Measurements from ENCODE around the gene TNIK. TPM values are rescaled to one million over a fixed set of nuclear protein-coding genes. Genes with fewer than 3 reads are reported as not detected.
"Not testable (repeated sequence)": the region's sequence is repeated elsewhere in the genome, so short reads cannot be mapped to it uniquely, and the experiment has no call there.

The TNIK gene
- polyA plus RNA-seq, 1 donor from 2014 or later = 19.3 TPM

DNA sequence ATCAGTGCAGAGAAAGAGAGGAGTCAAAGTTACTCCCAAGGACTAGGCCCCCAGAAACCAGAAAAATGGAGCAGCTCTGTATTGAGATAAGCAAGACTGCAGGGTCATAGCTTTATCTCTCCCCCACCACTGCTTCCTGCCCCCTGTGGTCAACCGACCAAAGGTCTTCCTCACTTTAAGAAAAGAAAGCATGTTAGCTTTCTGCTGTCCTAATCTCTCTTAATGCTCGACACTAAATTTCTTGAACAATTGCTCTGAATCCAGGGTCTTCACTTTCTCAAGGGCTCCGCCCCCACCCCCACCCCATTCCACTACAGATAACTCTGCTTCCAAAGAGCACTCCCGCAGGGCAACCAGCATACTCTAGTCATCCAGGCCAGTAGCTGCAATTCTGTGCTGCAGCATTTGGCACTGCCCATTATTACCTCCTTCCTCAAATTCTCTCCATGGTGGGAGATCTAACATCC lies 31.9 kb downstream of the TNIK start:
- H3K79me2 ChIP-seq (replicated peaks; ENCODE audit: insufficient read depth, low read length) = no peaks in the 10 kb centered on the region
- no peaks in the 10 kb centered on the region for H3K9me2 ChIP-seq (ENCODE audit: insufficient read depth, low read length)
- H2AFZ ChIP-seq (ENCODE audit: low read depth, low read length) = no peak overlapping the region
- H3F3A ChIP-seq (ENCODE audit: insufficient read depth, low read length, poor library complexity, severe bottlenecking) = no peaks in the 10 kb centered on the region
- TF ChIP-seq SMC3 (conservative IDR thresholded peaks at IDR 0.05; ENCODE audit: poor library complexity) = no peak
- no peak overlapping the region for H3K4me2 ChIP-seq (ENCODE audit: low read length)
- H3K4me3 ChIP-seq (ENCODE audit: low read length) = no peak overlapping the region
- H3K9ac ChIP-seq (ENCODE audit: low read length) = no peak overlapping the region
- H3K36me3 ChIP-seq (ENCODE audit: insufficient read depth, low read length) = no peaks in the 10 kb centered on the region
- H3K9me3 ChIP-seq (ENCODE audit: low read length) = no peaks in the 10 kb centered on the region
- H3K27ac ChIP-seq (ENCODE audit: low read length) = no peak overlapping the region
- no peaks in the 10 kb centered on the region for H4K20me1 ChIP-seq (ENCODE audit: insufficient read depth)
- H3K27me3 ChIP-seq (ENCODE audit: insufficient read depth, low read depth, low read length) = no peaks in the 10 kb centered on the region

GRCh38 chr3:171427771-171428320 lies 32.4 kb downstream of the TNIK start:
- H4K20me1 ChIP-seq (ENCODE audit: insufficient read depth) = no peaks in the 10 kb centered on the region
- no peaks in the 10 kb centered on the region for H3K27me3 ChIP-seq (ENCODE audit: insufficient read depth, low read depth, low read length)
- no peak overlapping the region for H3K4me2 ChIP-seq (ENCODE audit: low read length)
- H3K9me3 ChIP-seq (ENCODE audit: low read length) = no peaks in the 10 kb centered on the region
- H3K4me3 ChIP-seq (ENCODE audit: low read length) = no peak overlapping the region
- H3K27ac ChIP-seq (ENCODE audit: low read length) = no peak overlapping the region
- TF ChIP-seq POLR2AphosphoS5 (IDR thresholded peaks at IDR 0.05) (no peak), EP300 (conservative IDR thresholded peaks at IDR 0.05; ENCODE audit: poor library complexity, severe bottlenecking) (no peak), RAD21 (conservative IDR thresholded peaks at IDR 0.05) (no peak), TAF1 (IDR thresholded peaks at IDR 0.05; ENCODE audit: low read depth) (no peak), EZH2 (IDR thresholded peaks at IDR 0.05; ENCODE audit: borderline replicate concordance, insufficient read depth, low read length, poor library complexity, severe bottlenecking) (no peak)
- TF ChIP-seq, protein P1, sequence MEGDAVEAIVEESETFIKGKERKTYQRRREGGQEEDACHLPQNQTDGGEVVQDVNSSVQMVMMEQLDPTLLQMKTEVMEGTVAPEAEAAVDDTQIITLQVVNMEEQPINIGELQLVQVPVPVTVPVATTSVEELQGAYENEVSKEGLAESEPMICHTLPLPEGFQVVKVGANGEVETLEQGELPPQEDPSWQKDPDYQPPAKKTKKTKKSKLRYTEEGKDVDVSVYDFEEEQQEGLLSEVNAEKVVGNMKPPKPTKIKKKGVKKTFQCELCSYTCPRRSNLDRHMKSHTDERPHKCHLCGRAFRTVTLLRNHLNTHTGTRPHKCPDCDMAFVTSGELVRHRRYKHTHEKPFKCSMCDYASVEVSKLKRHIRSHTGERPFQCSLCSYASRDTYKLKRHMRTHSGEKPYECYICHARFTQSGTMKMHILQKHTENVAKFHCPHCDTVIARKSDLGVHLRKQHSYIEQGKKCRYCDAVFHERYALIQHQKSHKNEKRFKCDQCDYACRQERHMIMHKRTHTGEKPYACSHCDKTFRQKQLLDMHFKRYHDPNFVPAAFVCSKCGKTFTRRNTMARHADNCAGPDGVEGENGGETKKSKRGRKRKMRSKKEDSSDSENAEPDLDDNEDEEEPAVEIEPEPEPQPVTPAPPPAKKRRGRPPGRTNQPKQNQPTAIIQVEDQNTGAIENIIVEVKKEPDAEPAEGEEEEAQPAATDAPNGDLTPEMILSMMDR (IDR thresholded peaks at IDR 0.05; ENCODE audit: poor library complexity, severe bottlenecking) = no peak
- H3K79me2 ChIP-seq (replicated peaks; ENCODE audit: insufficient read depth, low read length) = no peaks in the 10 kb centered on the region
- no peak overlapping the region for H2AFZ ChIP-seq (ENCODE audit: low read depth, low read length)
- H3K36me3 ChIP-seq (ENCODE audit: insufficient read depth, low read length) = no peaks in the 10 kb centered on the region
- no peaks in the 10 kb centered on the region for H3F3A ChIP-seq (ENCODE audit: insufficient read depth, low read length, poor library complexity, severe bottlenecking)
- H3K9ac ChIP-seq (ENCODE audit: low read length) = no peak overlapping the region
- no peaks in the 10 kb centered on the region for H3K9me2 ChIP-seq (ENCODE audit: insufficient read depth, low read length)

DNA sequence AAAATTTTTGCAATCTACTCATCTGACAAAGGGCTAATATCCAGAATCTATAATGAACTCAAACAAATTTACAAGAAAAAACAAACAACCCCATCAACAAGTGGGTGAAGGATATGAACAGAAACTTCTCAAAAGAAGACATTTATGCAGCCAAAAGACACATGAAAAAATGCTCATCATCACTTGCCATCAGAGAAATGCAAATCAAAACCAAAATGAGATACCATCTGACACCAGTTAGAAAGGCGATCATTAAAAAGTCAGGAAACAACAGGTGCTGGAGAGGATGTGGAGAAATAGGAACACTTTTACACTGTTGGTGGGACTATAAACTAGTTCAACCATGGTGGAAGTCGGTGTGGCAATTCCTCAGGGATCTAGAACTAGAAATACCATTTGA lies 36.1 kb downstream of the TNIK start:
- not testable (repeated sequence) for H2AFZ ChIP-seq (ENCODE audit: low read depth, low read length); H4K20me1 ChIP-seq (ENCODE audit: insufficient read depth); H3F3A ChIP-seq (ENCODE audit: insufficient read depth, low read length, poor library complexity, severe bottlenecking); H3K9me2 ChIP-seq (ENCODE audit: insufficient read depth, low read length); H3K4me2 ChIP-seq (ENCODE audit: low read length); H3K79me2 ChIP-seq (replicated peaks; ENCODE audit: insufficient read depth, low read length); H3K36me3 ChIP-seq (ENCODE audit: insufficient read depth, low read length); H3K4me3 ChIP-seq (ENCODE audit: low read length); H3K27ac ChIP-seq (ENCODE audit: low read length); H3K9ac ChIP-seq (ENCODE audit: low read length); H3K27me3 ChIP-seq (ENCODE audit: insufficient read depth, low read depth, low read length); H3K9me3 ChIP-seq (ENCODE audit: low read length)

DNA sequence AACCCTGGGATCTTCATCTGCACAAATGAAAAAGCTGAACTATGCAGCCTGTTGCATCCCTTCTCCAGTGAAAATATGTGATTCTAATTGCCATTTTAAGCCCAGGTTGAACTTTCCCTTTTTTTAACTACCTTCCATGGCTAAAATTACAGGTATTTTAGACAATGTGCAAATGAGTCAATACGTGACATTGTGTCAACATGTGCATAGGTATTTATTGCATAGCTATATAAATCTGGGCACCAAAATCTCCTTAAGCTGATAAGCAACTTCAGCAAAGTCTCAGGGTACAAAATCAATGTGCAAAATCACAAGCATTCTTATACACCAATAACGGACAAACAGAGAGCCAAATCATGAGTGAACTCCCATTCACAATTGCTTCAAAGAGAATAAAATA lies 37.4 kb downstream of the TNIK start:
- H4K20me1 ChIP-seq (ENCODE audit: insufficient read depth); H2AFZ ChIP-seq (ENCODE audit: low read depth, low read length); H3K27me3 ChIP-seq (ENCODE audit: insufficient read depth, low read depth, low read length); H3K4me3 ChIP-seq (ENCODE audit: low read length); H3K9me3 ChIP-seq (ENCODE audit: low read length); H3K27ac ChIP-seq (ENCODE audit: low read length); H3K9ac ChIP-seq (ENCODE audit: low read length); H3K36me3 ChIP-seq (ENCODE audit: insufficient read depth, low read length); H3K79me2 ChIP-seq (replicated peaks; ENCODE audit: insufficient read depth, low read length); H3K4me2 ChIP-seq (ENCODE audit: low read length); H3K9me2 ChIP-seq (ENCODE audit: insufficient read depth, low read length); H3F3A ChIP-seq (ENCODE audit: insufficient read depth, low read length, poor library complexity, severe bottlenecking): not testable (repeated sequence)
